Peyer's patch (tissue), 4 donors: ENCODE results near the gene PRKAA2.

Experiments used
- CTCF ChIP-seq, 6 experiments: fragments of 450-650 bp in 4 of 6; fragments of 200-600 bp in 2 of 6; sonication (generic) in 1 of 6; IDR thresholded peaks; one replicate each; pipeline ENCODE4 v1.5.1; 2017 to 2019; ENCODE audit warnings: antibody characterized with exemption in 6 of 6, mild to moderate bottlenecking in 3 of 6, moderate library complexity in 1 of 6
- POLR2A ChIP-seq, 2 donors: fragments of 450-650 bp; IDR thresholded peaks; one replicate each; pipeline ENCODE4 v1.5.1; 2017; ENCODE audit warnings: antibody characterized with exemption in 2 of 2, mild to moderate bottlenecking in 2 of 2, moderate library complexity in 2 of 2

DNA sequence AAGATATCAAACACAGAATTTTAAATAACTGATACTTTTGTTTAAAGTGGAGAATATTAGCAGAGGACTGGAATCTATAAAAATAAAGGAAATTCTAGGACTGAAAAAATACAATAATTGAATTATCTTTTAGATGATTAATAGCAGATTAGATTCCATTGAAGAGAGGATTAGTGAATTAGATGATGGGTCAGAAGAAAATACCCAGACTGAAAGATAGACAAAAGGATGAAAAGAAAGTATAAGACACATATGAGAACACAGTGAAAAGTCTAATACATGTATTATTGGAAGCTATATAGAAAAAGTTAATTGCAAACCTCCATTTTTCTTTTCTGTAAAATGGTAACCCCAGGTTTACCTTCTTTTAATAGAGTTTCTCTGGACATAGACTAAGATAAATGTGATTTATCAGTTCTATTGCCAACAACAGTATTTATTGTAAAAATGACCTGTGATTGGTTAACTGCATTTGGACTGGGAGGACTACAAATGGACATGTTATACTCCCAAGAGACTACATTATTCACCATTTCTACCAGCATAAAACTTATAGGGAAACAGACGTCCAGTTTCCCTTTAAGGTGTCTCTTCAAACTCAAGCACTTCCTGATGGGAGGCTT lies 11.0 kb downstream of the PRKAA2 start:
- TF ChIP-seq POLR2A (IDR thresholded peaks at IDR 0.05) (no peak), CTCF (IDR thresholded peaks at IDR 0.05) (no peak)
